Tibial artery (tissue), 4 donors: ENCODE measurements around the gene GATAD2B.
"Not testable (repeated sequence)": the region's sequence is repeated elsewhere in the genome, so short reads cannot be mapped to it uniquely, and the experiment has no call there.

Source experiments
- DNase-seq, 2 donors: peaks; one replicate each; pipeline ENCODE4 v3.0.0-alpha.2; 2019
- H3K27ac ChIP-seq, 2 donors: fragments of 200-600 bp; sonication (generic) in 1 of 2; 1 replicate in 1 of 2; 2 replicates in 1 of 2; pipeline ENCODE4 v1.5.1; 2018 to 2019; ENCODE audit warnings: mild to moderate bottlenecking in 1 of 2
- H3K27me3 ChIP-seq, 2 donors: fragments of 200-600 bp; sonication (generic) in 1 of 2; one replicate each; pipeline versions ENCODE4 v1.5.1 to v1.6.0; 2016 to 2019
- H3K36me3 ChIP-seq, 3 donors: fragments of 200-600 bp; sonication (generic) in 2 of 3; one replicate each; pipeline ENCODE4 v1.5.1; 2016 to 2019; ENCODE audit warnings: mild to moderate bottlenecking in 2 of 3
- H3K4me1 ChIP-seq, 4 donors: fragments of 200-600 bp; sonication (generic) in 2 of 4; 1 replicate in 3 of 4; 2 replicates in 1 of 4; pipeline ENCODE4 v1.5.1; 2016 to 2019
- H3K4me3 ChIP-seq, 2 donors: fragments of 200-600 bp; sonication (generic) in 1 of 2; 1 replicate in 1 of 2; 2 replicates in 1 of 2; pipeline ENCODE4 v1.5.1; 2018 to 2019; ENCODE audit warnings: mild to moderate bottlenecking in 2 of 2
- H3K9me3 ChIP-seq, 3 donors: fragments of 200-600 bp; sonication (generic) in 1 of 3; one replicate each; pipeline ENCODE4 v1.5.1; 2016 to 2019
- CTCF ChIP-seq, 2 experiments: fragments of 200-600 bp in 1 of 2; fragments of 450-650 bp in 1 of 2; IDR thresholded peaks; one replicate each; pipeline ENCODE4 v1.5.1; 2017 to 2019; ENCODE audit warnings: antibody characterized with exemption in 2 of 2, mild to moderate bottlenecking in 1 of 2, moderate library complexity in 1 of 2
- intact Hi-C: fragments of 100-400 bp; cut with DNase I; formaldehyde crosslinking; loops from one replicate; pipeline ENCODE4 v1.15.0; 2023; ENCODE audit warnings: low total_unique reads

Gene GATAD2B

GRCh38 chr1:153768316-153769181 is 154.2 kb downstream of the GATAD2B start:
- Histone ChIP-seq H3K27ac (no peak overlapping the region), H3K9me3 (no peaks in the 10 kb centered on the region), H3K27me3 (no peaks in the 10 kb centered on the region), H3K4me1 (peaks cover 0 to 10% (median 2%) of the 10 kb centered on the region in 4 donors), H3K4me3 (no peak overlapping the region), H3K36me3 (peaks cover 70 to 99% (median 87%) of the 10 kb centered on the region in 3 donors)
- no peak for DNase-seq
- no peak for TF ChIP-seq CTCF (IDR thresholded peaks at IDR 0.05)
- intact Hi-C loops: no loop called here

- TF ChIP-seq CTCF (IDR thresholded peaks at IDR 0.05): no peak
- Histone ChIP-seq H3K4me3 (no peak overlapping the region), H3K27me3 (no peaks in the 10 kb centered on the region), H3K9me3 (no peaks in the 10 kb centered on the region), H3K4me1 (peaks cover 0 to under 1% (median 0%) of the 10 kb centered on the region in 4 donors), H3K27ac (no peak overlapping the region), H3K36me3 (peaks cover 68 to 99% (median 89%) of the 10 kb centered on the region in 3 donors)
- intact Hi-C loops: no loop called here
- DNase-seq: no peak
Measured at GRCh38 chr1:153767519-153767918, 155.3 kb downstream of the GATAD2B start.

GRCh38 chr1:153766663-153767062 is 156.1 kb downstream of the GATAD2B start:
- intact Hi-C loops, H3K4me3 ChIP-seq, H3K27ac ChIP-seq, H3K27me3 ChIP-seq, H3K4me1 ChIP-seq, H3K9me3 ChIP-seq, DNase-seq: not testable (repeated sequence)
- peaks cover 72 to 99% (median 88%) of the 10 kb centered on the region in 3 donors for H3K36me3 ChIP-seq

- intact Hi-C loops: no loop called here
- no peaks in the 10 kb centered on the region for H3K27me3 ChIP-seq
- H3K36me3 ChIP-seq: peaks cover 61 to 99% (median 89%) of the 10 kb centered on the region in 3 donors
- no peak for DNase-seq
- no peak overlapping the region for H3K27ac ChIP-seq
- H3K9me3 ChIP-seq: no peaks in the 10 kb centered on the region
- no peaks in the 10 kb centered on the region for H3K4me1 ChIP-seq
- no peak overlapping the region for H3K4me3 ChIP-seq
- no peak for TF ChIP-seq CTCF (IDR thresholded peaks at IDR 0.05)
Measured at GRCh38 chr1:153764310-153764709, 158.5 kb downstream of the GATAD2B start.

- no peak for TF ChIP-seq CTCF (IDR thresholded peaks at IDR 0.05)
- H3K36me3 ChIP-seq: peaks cover 63 to 99% (median 89%) of the 10 kb centered on the region in 3 donors
- intact Hi-C loops: no loop called here
- H3K27me3 ChIP-seq: no peaks in the 10 kb centered on the region
- H3K4me3 ChIP-seq: no peak overlapping the region
- no peak for DNase-seq
- H3K27ac ChIP-seq: no peak overlapping the region
- H3K9me3 ChIP-seq: no peaks in the 10 kb centered on the region
- no peaks in the 10 kb centered on the region for H3K4me1 ChIP-seq
Measured at GRCh38 chr1:153763365-153764225, 159.2 kb downstream of the GATAD2B start.

GRCh38 chr1:153760440-153760839 is 162.3 kb downstream of the GATAD2B start:
- Histone ChIP-seq H3K27ac (no peak overlapping the region), H3K9me3 (no peaks in the 10 kb centered on the region), H3K27me3 (no peaks in the 10 kb centered on the region), H3K36me3 (peaks cover 66 to 100% (median 97%) of the 10 kb centered on the region in 3 donors), H3K4me1 (no peaks in the 10 kb centered on the region), H3K4me3 (no peak overlapping the region)
- no peak for DNase-seq
- TF ChIP-seq CTCF (IDR thresholded peaks at IDR 0.05): no peak
- intact Hi-C loops: no loop called here
